ENCODE data around the gene STRADB.
A peak's percentile ranks its signal among the peaks of the same experiment; 100 is the strongest.

Gene STRADB

GRCh38 chr2:201407265-201407664 lies 44.3 kb upstream of the STRADB start:
- H3K4me1 ChIP-seq (ENCODE audit: control insufficient read depth, low read length) = no peaks in the 10 kb centered on the region
- H3K36me3 ChIP-seq (ENCODE audit: control insufficient read depth, low read length) = no peaks in the 10 kb centered on the region
- H3K9me3 ChIP-seq (ENCODE audit: control insufficient read depth, insufficient read depth, low read length) = no peaks in the 10 kb centered on the region
- H3K79me2 ChIP-seq (ENCODE audit: control insufficient read depth, low read length) = no peaks in the 10 kb centered on the region
- no peaks in the 10 kb centered on the region for H3K9me2 ChIP-seq (replicated peaks; ENCODE audit: control insufficient read depth, low read length)
- H3F3A ChIP-seq (ENCODE audit: control insufficient read depth, insufficient read depth) = no peaks in the 10 kb centered on the region
- no peak overlapping the region for H3K4me2 ChIP-seq (ENCODE audit: low read length)
- H4K20me1 ChIP-seq (ENCODE audit: control insufficient read depth, insufficient read depth, low read depth, low read length) = no peaks in the 10 kb centered on the region
- TF ChIP-seq EZH2phosphoT487 (IDR thresholded peaks at IDR 0.05; ENCODE audit: borderline replicate concordance, low read length) = no peak
- no peak overlapping the region for H3K27ac ChIP-seq (ENCODE audit: low read depth, low read length)
- no peak overlapping the region for H3K4me3 ChIP-seq (ENCODE audit: low read length)
- no peaks in the 10 kb centered on the region for H3K27me3 ChIP-seq (ENCODE audit: control insufficient read depth, low read length)

GRCh38 chr2:201408931-201409330 lies 42.6 kb upstream of the STRADB start:
- Histone ChIP-seq H3K36me3 (ENCODE audit: control insufficient read depth, low read length) (no peaks in the 10 kb centered on the region), H3K9me2 (replicated peaks; ENCODE audit: control insufficient read depth, low read length) (no peaks in the 10 kb centered on the region), H3K27me3 (ENCODE audit: control insufficient read depth, low read length) (no peaks in the 10 kb centered on the region), H3K4me3 (ENCODE audit: low read length) (no peak overlapping the region), H3K4me2 (ENCODE audit: low read length) (no peak overlapping the region), H3F3A (ENCODE audit: control insufficient read depth, insufficient read depth) (no peaks in the 10 kb centered on the region), H3K79me2 (ENCODE audit: control insufficient read depth, low read length) (peaks cover 13% of the 10 kb centered on the region), H4K20me1 (ENCODE audit: control insufficient read depth, insufficient read depth, low read depth, low read length) (no peaks in the 10 kb centered on the region), H3K4me1 (ENCODE audit: control insufficient read depth, low read length) (peaks cover 10% of the 10 kb centered on the region), H3K9me3 (ENCODE audit: control insufficient read depth, insufficient read depth, low read length) (no peaks in the 10 kb centered on the region), H3K27ac (ENCODE audit: low read depth, low read length) (no peak overlapping the region)
- TF ChIP-seq EZH2phosphoT487 (IDR thresholded peaks at IDR 0.05; ENCODE audit: borderline replicate concordance, low read length) (no peak), CTCF (IDR thresholded peaks at IDR 0.05; ENCODE audit: low read depth, low read length, poor library complexity, severe bottlenecking) (no peak)

GRCh38 chr2:201411421-201411820 lies 40.1 kb upstream of the STRADB start:
- Histone ChIP-seq H3K79me2 (ENCODE audit: control insufficient read depth, low read length) (peaks cover 18% of the 10 kb centered on the region), H4K20me1 (ENCODE audit: control insufficient read depth, insufficient read depth, low read depth, low read length) (no peaks in the 10 kb centered on the region), H3K4me3 (ENCODE audit: low read length) (no peak overlapping the region), H3K9me3 (ENCODE audit: control insufficient read depth, insufficient read depth, low read length) (no peaks in the 10 kb centered on the region), H3K36me3 (ENCODE audit: control insufficient read depth, low read length) (no peaks in the 10 kb centered on the region), H3K4me2 (ENCODE audit: low read length) (no peak overlapping the region), H3K27me3 (ENCODE audit: control insufficient read depth, low read length) (no peaks in the 10 kb centered on the region), H3K27ac (ENCODE audit: low read depth, low read length) (no peak overlapping the region), H3K4me1 (ENCODE audit: control insufficient read depth, low read length) (peaks cover 26% of the 10 kb centered on the region), H3F3A (ENCODE audit: control insufficient read depth, insufficient read depth) (no peaks in the 10 kb centered on the region), H3K9me2 (replicated peaks; ENCODE audit: control insufficient read depth, low read length) (no peaks in the 10 kb centered on the region)
- TF ChIP-seq CTCF (IDR thresholded peaks at IDR 0.05; ENCODE audit: low read depth, low read length, poor library complexity, severe bottlenecking) (no peak), EZH2phosphoT487 (IDR thresholded peaks at IDR 0.05; ENCODE audit: borderline replicate concordance, low read length) (no peak)

GRCh38 chr2:201413143-201413542 lies 38.4 kb upstream of the STRADB start:
- H3K4me2 ChIP-seq (ENCODE audit: low read length) = peak overlapping the region; percentile 62
- H4K20me1 ChIP-seq (ENCODE audit: control insufficient read depth, insufficient read depth, low read depth, low read length) = no peaks in the 10 kb centered on the region
- no peaks in the 10 kb centered on the region for H3K9me2 ChIP-seq (replicated peaks; ENCODE audit: control insufficient read depth, low read length)
- no peak for TF ChIP-seq CTCF (IDR thresholded peaks at IDR 0.05; ENCODE audit: low read depth, low read length, poor library complexity, severe bottlenecking)
- TF ChIP-seq EZH2phosphoT487 (IDR thresholded peaks at IDR 0.05; ENCODE audit: borderline replicate concordance, low read length) = no peak
- H3F3A ChIP-seq (ENCODE audit: control insufficient read depth, insufficient read depth) = no peaks in the 10 kb centered on the region
- peaks cover 18% of the 10 kb centered on the region for H3K79me2 ChIP-seq (ENCODE audit: control insufficient read depth, low read length)
- no peaks in the 10 kb centered on the region for H3K36me3 ChIP-seq (ENCODE audit: control insufficient read depth, low read length)
- H3K4me1 ChIP-seq (ENCODE audit: control insufficient read depth, low read length) = peaks cover 26% of the 10 kb centered on the region
- H3K4me3 ChIP-seq (ENCODE audit: low read length) = no peak overlapping the region
- no peak overlapping the region for H3K27ac ChIP-seq (ENCODE audit: low read depth, low read length)
- no peaks in the 10 kb centered on the region for H3K27me3 ChIP-seq (ENCODE audit: control insufficient read depth, low read length)
- H3K9me3 ChIP-seq (ENCODE audit: control insufficient read depth, insufficient read depth, low read length) = no peaks in the 10 kb centered on the region
